Calu3 (cell line): Measurements from ENCODE around the gene CD109. TPM values are rescaled to one million over a fixed set of nuclear protein-coding genes. Genes with fewer than 3 reads are reported as not detected.

Experiments
- BruUV-seq: library from RNA; stranded (reverse); fragments of 400-500 nt; replicated peaks from 2 replicates; lab custom pipeline; 2021; lab: Mats Ljungman, UMichigan
- CTCF ChIA-PET: fragments of 300-600 bp; sonication (Branson Sonifier 250); formaldehyde crosslinking; loops from one replicate; lab custom pipeline; 2022; ENCODE audit warnings: antibody characterized with exemption; lab: Charles Lee
- DNase-seq: peaks from one replicate; pipeline ENCODE4 v3.0.0; 2022
- H3K27ac Mint-ChIP-seq: one replicate; pipeline ENCODE4 v1.8.0; 2022; ENCODE audit warnings: mixed read lengths; ENCODE audit not compliant: unreplicated experiment
- H3K27me3 Mint-ChIP-seq: one replicate; pipeline ENCODE4 v1.8.0; 2022; ENCODE audit warnings: mixed read lengths; ENCODE audit not compliant: unreplicated experiment
- H3K36me3 Mint-ChIP-seq: one replicate; pipeline ENCODE4 v1.8.0; 2022; ENCODE audit warnings: mild to moderate bottlenecking, moderate library complexity, mixed read lengths; ENCODE audit not compliant: insufficient read depth, unreplicated experiment
- H3K4me1 Mint-ChIP-seq: one replicate; pipeline ENCODE4 v1.8.0; 2022; ENCODE audit warnings: mild to moderate bottlenecking, low read depth, mixed read lengths; ENCODE audit not compliant: unreplicated experiment
- H3K4me3 Mint-ChIP-seq: one replicate; pipeline ENCODE4 v1.8.0; 2022; ENCODE audit warnings: mild to moderate bottlenecking, low read depth, moderate library complexity, mixed read lengths; ENCODE audit not compliant: unreplicated experiment
- H3K9me3 Mint-ChIP-seq: one replicate; pipeline ENCODE4 v1.8.0; 2022; ENCODE audit warnings: low read depth, mixed read lengths; ENCODE audit not compliant: unreplicated experiment
- CTCF ChIP-seq: fragments of 200-600 bp; IDR thresholded peaks from one replicate; pipeline ENCODE4 v1.8.0; 2022; ENCODE audit warnings: antibody characterized with exemption; ENCODE audit not compliant: unreplicated experiment
- intact Hi-C: fragments of 100-400 bp; cut with micrococcal nuclease; formaldehyde crosslinking; loops from one replicate; pipeline ENCODE4 v1.10.0; 2022; ENCODE audit not compliant: unreplicated experiment
- total RNA-seq: library from RNA; stranded (reverse); gene quantifications from 2 replicates; pipeline ENCODE4 v1.2.3, GENCODE V29; 2022

CD109 gene
- total RNA-seq, 1 experiment from 2014 or later = 3.6 TPM

- DNase-seq = no peak
- Mint-ChIP-seq H3K27ac (peak overlapping the region; percentile 28), H3K4me1 (peaks cover 17% of the 10 kb centered on the region), H3K27me3 (no peaks in the 10 kb centered on the region), H3K4me3 (no peak overlapping the region), H3K36me3 (no peaks in the 10 kb centered on the region), H3K9me3 (no peaks in the 10 kb centered on the region)
- TF ChIP-seq CTCF = no peak
- no TSS peak for BruUV-seq
- intact Hi-C loops = no loop called here
- CTCF ChIA-PET = interaction anchor here (0.6 kb wide), 1 partner anchor 23 kb away, joined by 3 read pairs; no protein-coding TSS in a partner anchor
These were observed 29.6 kb upstream of the CD109 start for GRCh38 chr6:73666393-73666792.

- BruUV-seq = no TSS peak
- intact Hi-C loops = no loop called here
- CTCF ChIA-PET = no interaction called here
These were observed 28.2 kb upstream of the CD109 start for GRCh38 chr6:73667798-73668197.

GRCh38 chr6:73669005-73669404 lies 27.0 kb upstream of the CD109 start:
- no peak overlapping the region for H3K27ac Mint-ChIP-seq
- peaks cover 17% of the 10 kb centered on the region for H3K4me1 Mint-ChIP-seq
- H3K27me3 Mint-ChIP-seq = no peaks in the 10 kb centered on the region
- no peak for DNase-seq
- BruUV-seq = no TSS peak
- no peak overlapping the region for H3K4me3 Mint-ChIP-seq
- H3K36me3 Mint-ChIP-seq = no peaks in the 10 kb centered on the region
- intact Hi-C loops = no loop called here
- CTCF ChIA-PET = no interaction called here
- no peaks in the 10 kb centered on the region for H3K9me3 Mint-ChIP-seq
- TF ChIP-seq CTCF = no peak

More at GRCh38 chr6:73667798-73668197, 28.2 kb upstream of the CD109 start:
- peaks cover 17% of the 10 kb centered on the region for H3K4me1 Mint-ChIP-seq
- no peaks in the 10 kb centered on the region for H3K9me3 Mint-ChIP-seq
- no peaks in the 10 kb centered on the region for H3K27me3 Mint-ChIP-seq
- no peak for DNase-seq
- H3K36me3 Mint-ChIP-seq = no peaks in the 10 kb centered on the region
- H3K27ac Mint-ChIP-seq = no peak overlapping the region
- no peak overlapping the region for H3K4me3 Mint-ChIP-seq
- TF ChIP-seq CTCF = no peak

- no peak for DNase-seq
- CTCF ChIA-PET = no interaction called here
- intact Hi-C loops = no loop called here
- H3K9me3 Mint-ChIP-seq = no peaks in the 10 kb centered on the region
- H3K36me3 Mint-ChIP-seq = no peaks in the 10 kb centered on the region
- H3K27me3 Mint-ChIP-seq = no peaks in the 10 kb centered on the region
- H3K4me1 Mint-ChIP-seq = peaks cover 12% of the 10 kb centered on the region
- no TSS peak for BruUV-seq
- no peak overlapping the region for H3K27ac Mint-ChIP-seq
- no peak for TF ChIP-seq CTCF
- no peak overlapping the region for H3K4me3 Mint-ChIP-seq
These were observed 23.9 kb upstream of the CD109 start for GRCh38 chr6:73671911-73672685.
